Stimulated activated effector memory CD8-positive, alpha-beta T cell treated with anti-CD3 and anti-CD28 coated beads, Interleukin-12 subunit alpha, Interleukin-12 subunit beta, amount 100 ng/mL, for 72 hours (primary cell): ENCODE data around the gene MACO1.
A peak's percentile ranks its signal among the peaks of the same experiment; 100 is the strongest.
"Not testable (repeated sequence)": the region's sequence is repeated elsewhere in the genome, so short reads cannot be mapped to it uniquely, and the experiment has no call there.

Experiments
- ATAC-seq: fragments of 150-1000 bp; cut with Tn5 transposase; 2 replicates; pipeline ENCODE4 v1.10.0; 2021
- DNase-seq, 2 donors: peaks; one replicate each; pipeline ENCODE4 v3.0.0; 2021 to 2022; ENCODE audit warnings: low spot score in 2 of 2
- H3K27ac Mint-ChIP-seq: one replicate; pipeline ENCODE4 v1.8.0; 2022; ENCODE audit warnings: mild to moderate bottlenecking, mixed read lengths
- H3K36me3 Mint-ChIP-seq: one replicate; pipeline ENCODE4 v1.8.0; 2022; ENCODE audit warnings: mild to moderate bottlenecking, mixed read lengths
- H3K4me1 Mint-ChIP-seq: one replicate; pipeline ENCODE4 v1.8.0; 2022; ENCODE audit warnings: mixed read lengths
- H3K4me3 Mint-ChIP-seq: one replicate; pipeline ENCODE4 v1.8.0; 2022; ENCODE audit warnings: mild to moderate bottlenecking, mixed read lengths
- H3K9me3 Mint-ChIP-seq: one replicate; pipeline ENCODE4 v1.8.0; 2022; ENCODE audit warnings: mixed read lengths

MACO1 gene

DNA sequence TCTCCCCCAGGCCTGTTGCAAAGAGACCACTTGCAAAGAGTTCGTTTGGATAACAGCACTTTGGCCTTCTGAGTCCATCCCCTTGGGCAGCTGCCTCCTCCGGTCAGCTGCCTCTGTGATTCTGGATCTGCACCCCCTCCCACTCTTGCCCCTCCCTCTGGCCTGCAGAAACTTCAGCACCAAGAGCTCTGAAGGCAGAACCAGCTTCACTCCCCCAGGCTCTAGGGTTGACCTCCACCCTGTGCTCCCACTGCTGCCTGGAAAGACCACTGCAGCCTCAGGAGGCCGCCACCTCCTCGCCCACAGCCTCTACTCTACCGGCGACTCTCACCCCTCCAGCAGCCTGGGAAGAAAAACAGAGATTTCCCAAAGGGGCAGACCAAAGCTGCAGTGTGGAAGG lies 16.5 kb upstream of the MACO1 start:
- not testable (repeated sequence) for H3K27ac Mint-ChIP-seq, DNase-seq, H3K4me3 Mint-ChIP-seq, H3K9me3 Mint-ChIP-seq, H3K4me1 Mint-ChIP-seq, ATAC-seq, H3K36me3 Mint-ChIP-seq

DNA sequence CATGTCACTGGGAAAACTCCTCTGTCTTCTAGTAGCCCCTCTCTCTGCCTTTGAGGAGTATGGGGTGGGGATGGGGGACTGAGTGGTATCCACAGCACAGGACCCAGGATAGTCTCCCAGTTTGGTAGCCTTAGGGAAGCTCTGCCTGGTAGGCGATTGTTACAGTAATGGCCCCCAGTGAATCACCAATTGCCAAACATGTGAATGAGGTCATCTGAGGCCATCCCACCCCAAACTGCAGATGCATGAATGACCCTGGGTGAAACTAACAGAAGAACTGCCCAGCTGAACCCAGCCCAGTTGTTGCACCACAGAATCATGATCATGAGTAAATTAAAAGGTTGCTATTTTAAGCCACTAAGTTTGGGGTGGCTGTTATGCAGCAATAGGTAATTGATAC lies 16.1 kb upstream of the MACO1 start:
- ATAC-seq, H3K36me3 Mint-ChIP-seq, H3K4me1 Mint-ChIP-seq, H3K9me3 Mint-ChIP-seq, DNase-seq, H3K4me3 Mint-ChIP-seq: not testable (repeated sequence)
- peak overlapping the region; percentile 10 for H3K27ac Mint-ChIP-seq

DNA sequence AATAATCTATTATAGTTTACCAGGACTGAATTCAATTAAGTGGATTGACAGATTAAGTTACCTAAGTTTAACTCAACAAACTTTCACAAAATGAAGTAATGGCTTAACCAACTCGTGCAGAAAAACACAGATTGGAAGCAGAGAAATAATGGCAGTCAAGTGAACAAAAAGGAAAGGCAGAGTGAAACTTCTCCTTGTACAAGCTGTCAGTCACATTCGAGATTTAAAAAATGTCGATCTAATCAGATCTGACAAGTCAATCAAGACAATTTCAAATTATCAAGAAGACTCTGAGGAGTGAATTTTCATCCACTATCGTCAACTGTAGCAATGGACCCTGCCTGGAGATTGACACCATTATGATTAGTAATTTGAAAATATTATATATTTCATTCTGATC lies 13.4 kb upstream of the MACO1 start:
- H3K4me3 Mint-ChIP-seq, H3K27ac Mint-ChIP-seq, ATAC-seq: not testable (repeated sequence)

DNA sequence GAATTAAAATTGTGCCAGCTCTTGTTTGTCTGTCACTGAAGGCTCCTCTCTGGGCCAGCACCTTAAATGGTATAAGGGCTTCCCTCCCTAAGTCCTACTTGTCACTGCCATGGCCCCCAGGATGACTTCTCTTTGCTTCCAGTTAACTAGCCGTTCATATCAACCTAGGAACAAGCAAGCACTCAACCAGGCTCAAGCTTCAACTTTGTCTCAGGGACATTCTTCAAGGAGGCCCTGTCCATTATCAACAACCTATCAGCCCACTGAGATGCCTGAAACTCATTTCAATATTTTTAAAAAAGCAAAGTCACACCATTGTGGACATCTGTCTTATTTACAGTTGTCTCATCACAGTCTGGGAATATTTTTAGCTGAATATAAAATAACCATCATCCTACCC lies 11.4 kb upstream of the MACO1 start:
- ATAC-seq, H3K4me3 Mint-ChIP-seq, H3K9me3 Mint-ChIP-seq, H3K36me3 Mint-ChIP-seq, H3K27ac Mint-ChIP-seq, H3K4me1 Mint-ChIP-seq, DNase-seq: not testable (repeated sequence)

More for the DNA sequence above, 13.4 kb upstream of the MACO1 start:
- not testable (repeated sequence) for H3K4me1 Mint-ChIP-seq, H3K36me3 Mint-ChIP-seq, DNase-seq, H3K9me3 Mint-ChIP-seq

DNA sequence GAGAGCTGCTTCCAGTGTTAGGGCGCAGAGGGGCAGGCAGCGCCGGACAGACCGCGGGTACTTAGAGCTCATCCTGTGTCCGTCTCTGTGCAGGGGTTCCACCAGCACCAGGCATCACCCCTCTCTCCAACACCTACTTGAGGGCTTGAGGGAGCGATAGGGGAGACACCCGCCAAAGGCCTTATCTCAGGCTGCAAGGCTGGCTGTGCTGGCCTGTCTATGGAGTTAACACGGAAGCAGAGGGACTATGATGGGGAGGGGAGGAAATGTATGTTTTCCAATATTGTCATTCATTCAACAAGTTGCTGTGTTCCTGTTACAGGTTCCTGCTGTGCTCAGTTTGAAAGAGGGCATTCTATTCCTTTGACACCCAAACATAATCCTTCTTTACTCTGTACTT lies 10.0 kb upstream of the MACO1 start, which contains the start of gene RHCE:
TSS of gene RHCE (minus strand) at position 111 of the 400 bp plus-strand sequence. CDS start at position 72, 39 bp downstream.
- H3K4me3 Mint-ChIP-seq, DNase-seq, ATAC-seq, H3K27ac Mint-ChIP-seq, H3K36me3 Mint-ChIP-seq, H3K9me3 Mint-ChIP-seq, H3K4me1 Mint-ChIP-seq: not testable (repeated sequence)

DNA sequence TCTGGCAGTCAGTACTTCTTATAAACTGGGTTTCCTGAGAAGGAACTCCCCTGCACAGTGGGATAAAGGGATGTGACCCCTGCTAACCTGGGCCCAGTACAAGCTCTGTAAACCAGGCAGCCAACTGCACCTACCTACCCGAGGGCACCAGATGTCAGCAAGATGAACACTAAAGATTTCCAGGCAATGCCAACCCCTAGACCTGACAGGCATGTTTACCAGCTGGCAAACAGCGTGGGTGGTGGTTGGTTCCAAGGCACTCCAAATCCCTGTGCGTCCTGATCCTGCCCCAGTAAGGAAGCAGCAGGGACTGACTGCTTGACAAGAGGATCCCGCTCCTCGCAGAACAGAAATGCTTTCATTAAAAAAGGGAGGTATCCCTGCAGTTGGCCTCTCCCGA lies 7.5 kb upstream of the MACO1 start:
- not testable (repeated sequence) for H3K9me3 Mint-ChIP-seq, H3K4me3 Mint-ChIP-seq, H3K36me3 Mint-ChIP-seq, ATAC-seq, DNase-seq, H3K27ac Mint-ChIP-seq, H3K4me1 Mint-ChIP-seq

DNA sequence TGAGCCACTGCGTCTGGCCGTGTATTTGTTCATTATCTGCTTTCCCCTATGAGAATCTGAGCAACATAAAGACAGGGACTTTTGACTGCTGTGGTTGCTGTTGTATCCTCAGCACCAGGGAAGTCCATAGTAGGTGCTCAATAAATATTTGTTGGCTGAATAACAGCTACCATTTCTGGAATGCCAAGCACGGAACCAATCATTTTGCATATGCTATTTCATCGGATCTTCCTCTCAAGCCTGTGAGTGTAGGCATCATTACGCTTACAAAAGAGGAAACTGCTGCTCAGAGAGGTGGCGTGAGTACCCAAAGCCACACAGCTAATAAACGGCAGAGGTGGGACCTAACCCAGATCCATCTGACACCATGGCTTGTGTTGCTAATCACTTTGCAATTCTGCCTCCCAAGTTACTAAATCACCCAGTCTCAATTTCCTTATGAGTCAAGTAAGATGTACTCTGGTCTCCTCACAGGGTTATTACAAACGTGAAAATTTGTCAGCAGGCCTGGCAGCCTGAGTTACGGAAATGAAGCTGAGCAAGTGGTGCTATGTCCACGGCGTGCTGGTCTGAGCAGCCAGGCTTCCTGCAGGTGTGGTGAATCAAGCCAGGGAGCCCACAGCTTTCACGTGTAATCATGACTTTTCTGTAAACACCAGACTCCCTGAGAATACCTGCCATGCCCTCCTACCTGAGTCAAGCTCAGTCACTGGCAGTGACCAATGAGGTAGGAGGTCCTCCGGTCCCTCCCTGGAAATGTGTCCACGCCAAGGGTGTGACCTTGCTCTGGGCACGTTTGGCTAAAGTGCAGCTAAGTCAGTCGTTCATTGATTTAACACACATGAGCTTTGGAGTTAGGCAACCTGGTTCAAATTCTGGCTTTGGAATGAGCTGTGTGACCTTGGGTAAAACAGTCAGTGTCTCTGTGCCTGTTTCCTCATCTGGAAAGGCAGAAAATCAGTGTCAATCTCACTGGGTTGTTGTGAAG lies 5.3 kb upstream of the MACO1 start:
- Mint-ChIP-seq H3K27ac (no peak overlapping the region), H3K4me3 (no peak overlapping the region), H3K4me1 (peaks cover 10% of the 10 kb centered on the region), H3K36me3 (peaks cover 3% of the 10 kb centered on the region), H3K9me3 (no peaks in the 10 kb centered on the region)
- DNase-seq (no peak), ATAC-seq (no peak)

DNA sequence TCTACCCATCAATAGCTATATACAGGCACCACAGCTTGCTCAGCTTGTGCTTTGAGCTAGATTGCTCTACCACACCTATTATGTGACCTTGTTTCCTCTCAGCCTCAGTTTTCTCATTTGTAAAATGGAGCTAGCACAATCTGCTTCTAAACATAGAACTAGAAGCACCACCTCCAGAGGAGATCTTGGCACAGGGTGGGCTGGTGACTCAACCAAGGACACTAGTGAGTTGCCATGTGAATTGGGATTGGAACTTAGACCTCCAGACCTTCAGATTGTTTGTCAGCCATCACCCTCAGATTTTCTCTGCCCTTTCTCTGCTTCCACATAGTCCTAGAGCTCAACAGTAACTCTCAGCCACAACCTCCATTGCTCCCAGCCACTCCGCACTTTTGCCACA lies 3.0 kb upstream of the MACO1 start:
- peak overlapping the region; percentile 50 for H3K27ac Mint-ChIP-seq
- no peak overlapping the region for H3K4me3 Mint-ChIP-seq

DNA sequence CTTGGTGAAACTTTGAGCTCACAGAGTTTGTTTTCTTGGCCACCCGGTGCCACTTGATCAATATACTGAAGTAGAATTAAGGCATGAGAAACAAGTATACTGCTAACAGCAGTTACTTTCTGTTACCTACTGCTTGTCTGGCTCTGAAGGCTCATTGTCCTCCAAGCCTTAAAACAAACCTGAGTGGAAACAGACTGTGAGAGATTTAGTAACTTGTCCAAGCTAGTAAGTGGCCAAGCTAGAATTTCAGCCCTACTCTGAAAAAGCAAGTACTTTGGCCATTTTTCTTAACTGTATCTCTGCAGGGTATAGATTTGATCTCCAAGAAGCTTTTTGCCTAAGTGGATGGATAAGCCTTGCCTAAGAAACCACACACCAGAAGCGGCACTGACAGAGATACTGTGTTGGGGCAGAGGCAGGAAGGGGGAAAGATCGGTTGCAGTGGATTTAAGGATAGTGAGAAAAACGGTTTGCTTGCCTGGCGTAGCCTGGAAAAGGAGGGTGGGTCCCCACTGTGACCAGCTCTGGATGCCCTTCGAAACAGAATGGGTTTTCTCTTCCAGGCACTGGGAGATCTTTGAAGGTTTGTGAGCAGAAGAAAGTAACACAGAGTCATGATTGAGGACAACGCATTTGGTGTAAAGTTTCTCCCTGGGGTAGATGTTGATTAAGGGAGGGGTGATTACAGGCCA lies 2.1 kb upstream of the MACO1 start:
- Mint-ChIP-seq H3K36me3 (peaks cover 5% of the 10 kb centered on the region), H3K27ac (no peak overlapping the region), H3K9me3 (no peaks in the 10 kb centered on the region), H3K4me1 (peaks cover 31% of the 10 kb centered on the region), H3K4me3 (peak overlapping the region; percentile 94)
- DNase-seq (no peak), ATAC-seq (no peak)

More for the DNA sequence above, 3.0 kb upstream of the MACO1 start:
- no peaks in the 10 kb centered on the region for H3K9me3 Mint-ChIP-seq
- H3K36me3 Mint-ChIP-seq: peaks cover 5% of the 10 kb centered on the region
- ATAC-seq (no peak), DNase-seq (no peak)
- H3K4me1 Mint-ChIP-seq: peaks cover 22% of the 10 kb centered on the region

DNA sequence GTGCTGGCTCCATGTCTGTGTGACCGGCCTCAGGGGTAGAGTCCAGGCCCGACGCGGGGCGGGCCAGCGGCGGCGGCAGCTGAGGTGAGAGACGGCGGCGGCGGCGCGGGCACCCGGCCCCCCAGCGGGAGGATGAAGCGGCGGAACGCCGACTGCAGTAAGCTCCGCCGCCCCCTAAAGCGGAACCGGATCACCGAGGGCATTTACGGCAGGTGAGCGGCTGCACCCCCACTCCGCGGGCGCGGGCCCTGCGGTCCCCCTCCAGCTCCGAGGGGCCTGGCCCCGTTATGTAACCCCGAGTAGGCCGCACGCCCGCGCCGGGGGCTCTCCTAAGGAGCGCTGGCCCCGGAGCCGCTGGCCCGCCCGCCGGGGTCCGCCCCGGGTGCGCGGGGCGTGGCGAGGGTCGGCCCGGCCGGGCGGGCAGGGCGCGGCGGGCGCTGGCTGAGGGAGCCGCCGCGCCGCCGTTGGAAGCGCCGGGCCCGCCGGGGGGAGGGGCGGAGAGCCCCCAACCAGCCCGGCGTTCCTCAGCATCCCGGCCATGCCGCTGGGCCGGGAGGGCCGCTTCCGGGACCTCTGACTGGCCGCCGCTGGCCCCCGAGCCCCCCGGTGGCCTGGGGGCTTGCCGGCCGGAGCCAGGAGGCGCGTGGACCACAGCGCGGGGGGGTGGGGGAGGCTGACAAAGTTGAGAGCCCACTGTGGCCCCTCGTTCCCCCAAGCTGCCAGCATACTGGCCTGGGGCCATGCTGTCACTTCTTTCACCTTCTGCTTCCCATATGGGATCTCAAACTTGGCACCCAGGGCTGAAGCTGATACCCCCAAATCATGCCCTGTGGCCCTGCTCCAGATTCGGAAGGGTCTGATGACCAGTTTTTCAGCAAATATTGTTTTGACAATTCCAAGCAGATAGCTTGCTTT lies 527 bp downstream of the MACO1 start:
- DNase-seq (peak in 1 of 2 donors; percentile 55), ATAC-seq (peak; percentile 48)
- Mint-ChIP-seq H3K4me1 (peaks cover 54% of the 10 kb centered on the region), H3K27ac (peak overlapping the region; percentile 99), H3K36me3 (peaks cover 5% of the 10 kb centered on the region), H3K9me3 (no peaks in the 10 kb centered on the region), H3K4me3 (peak overlapping the region; percentile 94)

DNA sequence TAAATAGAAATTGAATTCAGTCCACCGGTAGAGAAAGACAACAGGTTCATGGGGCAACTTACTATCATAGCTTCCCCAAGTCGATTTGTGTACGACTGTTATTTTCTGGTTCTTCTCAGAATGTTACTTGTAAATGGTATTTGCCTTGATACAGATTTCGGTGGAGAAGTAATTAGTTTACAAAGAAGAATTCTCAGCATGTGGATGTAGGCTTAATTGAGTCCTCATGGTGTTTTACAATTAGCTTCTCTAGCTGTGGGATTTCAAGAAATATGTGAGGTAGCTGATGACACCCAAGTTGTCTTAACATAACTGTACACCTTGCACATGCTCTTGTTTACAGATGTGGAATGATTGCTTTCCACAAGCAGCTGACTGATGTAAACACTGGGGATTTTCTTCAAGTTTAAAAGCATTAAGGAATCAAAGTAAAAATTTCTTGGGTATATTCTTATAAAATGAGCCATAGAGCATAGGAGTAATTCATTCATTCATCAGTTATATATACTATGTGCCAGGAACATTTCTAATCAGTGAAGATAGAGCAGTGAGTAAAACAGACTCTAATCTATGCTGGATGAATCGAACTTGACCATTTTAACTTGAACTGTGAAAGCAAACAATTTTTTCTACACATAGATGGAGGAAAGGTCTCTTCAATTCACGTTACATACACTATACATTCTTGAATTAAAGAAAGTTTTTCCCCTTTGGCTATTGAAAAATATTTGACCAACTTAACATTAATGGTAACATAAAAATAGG lies 1.4 kb downstream of the MACO1 start:
- no peak for DNase-seq
- Mint-ChIP-seq H3K4me1 (peaks cover 62% of the 10 kb centered on the region), H3K4me3 (peak overlapping the region; percentile 94)

DNA sequence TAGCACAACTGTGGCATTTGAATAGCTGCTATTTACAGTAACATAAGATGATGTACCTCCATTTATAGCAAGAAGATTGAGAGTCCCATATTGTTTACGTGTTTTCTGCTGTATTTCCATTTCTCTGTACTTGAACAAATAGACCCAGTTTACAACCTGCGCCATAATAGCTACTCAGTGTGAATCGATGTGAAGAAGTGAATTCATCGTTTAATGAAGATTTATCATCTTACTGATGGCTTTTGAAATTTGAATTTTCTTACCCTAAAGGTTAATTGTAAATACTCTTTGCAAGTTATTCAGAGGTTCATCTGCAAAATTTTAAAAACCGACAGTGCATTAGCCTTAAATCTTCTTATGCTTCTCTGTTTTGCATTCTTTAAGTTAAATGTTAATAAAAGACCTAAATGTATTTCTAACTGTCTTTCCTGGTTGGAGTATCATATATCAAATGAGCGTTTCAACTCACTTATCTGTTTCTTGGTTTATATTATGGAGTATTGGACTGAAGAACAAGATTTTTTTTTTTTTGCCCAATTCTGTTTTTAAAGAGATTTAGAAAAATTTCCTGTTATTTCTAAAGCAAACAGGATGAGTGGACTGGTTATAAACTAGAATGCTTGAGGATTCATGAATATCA lies 2.2 kb downstream of the MACO1 start:
- H3K27ac Mint-ChIP-seq: peak overlapping the region; percentile 80

More for the DNA sequence above, 1.4 kb downstream of the MACO1 start:
- Mint-ChIP-seq H3K36me3 (peaks cover 5% of the 10 kb centered on the region), H3K9me3 (no peaks in the 10 kb centered on the region), H3K27ac (peak overlapping the region; percentile 80)
- no peak for ATAC-seq

DNA sequence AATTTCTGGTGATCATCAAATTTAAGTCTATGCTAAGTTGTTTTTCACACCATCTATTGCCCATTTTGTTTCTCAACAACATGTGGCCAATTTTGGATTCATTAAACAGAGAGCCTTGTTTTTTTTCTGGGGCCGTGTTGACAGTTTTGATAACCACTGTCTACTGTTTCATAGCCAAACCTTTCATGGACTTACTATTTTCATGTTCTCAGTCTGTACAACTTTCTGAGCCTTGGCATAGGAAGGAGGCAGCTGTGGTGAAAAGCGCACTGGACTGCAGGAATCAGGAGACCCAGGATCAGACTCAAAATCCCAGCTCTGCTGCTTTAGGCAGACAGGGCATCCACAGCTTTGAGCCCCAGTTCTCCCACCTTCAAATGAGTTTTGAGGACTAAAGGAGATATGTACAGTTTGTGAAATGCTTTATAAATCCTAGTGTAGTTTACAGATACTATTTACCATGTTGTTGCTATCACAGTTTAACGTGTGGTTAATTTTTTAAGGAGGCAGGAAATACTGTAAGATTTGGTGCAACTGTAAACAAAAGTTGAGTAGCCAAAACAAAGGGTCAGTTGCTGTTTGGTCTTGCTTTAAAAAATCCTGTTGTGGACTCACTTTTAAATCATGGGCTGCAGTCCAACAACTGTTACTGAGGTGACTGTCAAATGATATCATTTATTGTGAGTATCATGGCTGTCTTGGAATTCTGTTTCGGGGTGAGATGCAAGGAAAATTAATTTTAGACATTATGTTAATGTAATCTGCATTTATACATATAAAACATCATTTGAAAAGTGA lies 2.9 kb downstream of the MACO1 start:
- H3K27ac Mint-ChIP-seq: no peak overlapping the region
- no peak overlapping the region for H3K4me3 Mint-ChIP-seq
- H3K36me3 Mint-ChIP-seq: peaks cover 5% of the 10 kb centered on the region
- H3K9me3 Mint-ChIP-seq: no peaks in the 10 kb centered on the region
- H3K4me1 Mint-ChIP-seq: peaks cover 60% of the 10 kb centered on the region
- DNase-seq (no peak), ATAC-seq (no peak)

More for the DNA sequence above, 2.2 kb downstream of the MACO1 start:
- peaks cover 62% of the 10 kb centered on the region for H3K4me1 Mint-ChIP-seq
- DNase-seq: no peak
- ATAC-seq: no peak
- peak overlapping the region; percentile 94 for H3K4me3 Mint-ChIP-seq
- H3K9me3 Mint-ChIP-seq: no peaks in the 10 kb centered on the region
- peaks cover 5% of the 10 kb centered on the region for H3K36me3 Mint-ChIP-seq
